Urinary bladder (tissue), 4 donors: ENCODE results near the gene BEST4. TPM values are rescaled to one million over a fixed set of nuclear protein-coding genes. Genes with fewer than 3 reads are reported as not detected.
"Not testable (repeated sequence)": the region's sequence is repeated elsewhere in the genome, so short reads cannot be mapped to it uniquely, and the experiment has no call there.

Source experiments
- DNase-seq: peaks from one replicate; pipeline ENCODE4 v3.0.0-alpha.2; 2015; ENCODE audit errors: extremely low spot score
- H3K27ac ChIP-seq: one replicate; pipeline ENCODE4 v1.5.1; 2013; ENCODE audit warnings: low read depth, mild to moderate bottlenecking, moderate library complexity
- H3K36me3 ChIP-seq: one replicate; pipeline ENCODE4 v1.6.1; 2013; ENCODE audit warnings: mild to moderate bottlenecking, moderate library complexity; ENCODE audit not compliant: insufficient read depth
- H3K4me1 ChIP-seq: one replicate; pipeline ENCODE4 v1.6.1; 2013; ENCODE audit warnings: mild to moderate bottlenecking, moderate library complexity; ENCODE audit not compliant: insufficient read depth
- H3K4me3 ChIP-seq: one replicate; pipeline ENCODE4 v1.5.1; 2013; ENCODE audit warnings: low read depth, low read length
- WGBS: extraction: QIAGEN DNeasy Blood & Tissue Kit; methylation state at CpG from one replicate; pipeline ENCODE4 v1.1.7; 2013; 5-methylcytosine and 5-hydroxymethylcytosine counted together
- polyA plus RNA-seq: library from polyadenylated mRNA; stranded (reverse); fragments of 200-250 nt; gene quantifications from one replicate; pipeline ENCODE4 v1.2.3, GENCODE V29; 2013
- total RNA-seq: library from RNA; depleted of rRNA; stranded (reverse); fragments of >200 nt; gene quantifications from one replicate; pipeline ENCODE4 v1.2.3, GENCODE V29; 2014
- donor health status: healthy with polysubstance abuse.
- donor health status: healthy.

Gene BEST4
- total and polyA plus RNA-seq, 2 donors, result 0.30 TPM; not detected in 1

GRCh38 chr1:44810762-44811105 lies 22.8 kb upstream of the BEST4 start:
- not testable (repeated sequence) for DNase-seq, H3K36me3 ChIP-seq, H3K4me3 ChIP-seq, H3K27ac ChIP-seq, H3K4me1 ChIP-seq
- WGBS, result 89% methylated on average over 4 of the region's 4 CpGs

DNA sequence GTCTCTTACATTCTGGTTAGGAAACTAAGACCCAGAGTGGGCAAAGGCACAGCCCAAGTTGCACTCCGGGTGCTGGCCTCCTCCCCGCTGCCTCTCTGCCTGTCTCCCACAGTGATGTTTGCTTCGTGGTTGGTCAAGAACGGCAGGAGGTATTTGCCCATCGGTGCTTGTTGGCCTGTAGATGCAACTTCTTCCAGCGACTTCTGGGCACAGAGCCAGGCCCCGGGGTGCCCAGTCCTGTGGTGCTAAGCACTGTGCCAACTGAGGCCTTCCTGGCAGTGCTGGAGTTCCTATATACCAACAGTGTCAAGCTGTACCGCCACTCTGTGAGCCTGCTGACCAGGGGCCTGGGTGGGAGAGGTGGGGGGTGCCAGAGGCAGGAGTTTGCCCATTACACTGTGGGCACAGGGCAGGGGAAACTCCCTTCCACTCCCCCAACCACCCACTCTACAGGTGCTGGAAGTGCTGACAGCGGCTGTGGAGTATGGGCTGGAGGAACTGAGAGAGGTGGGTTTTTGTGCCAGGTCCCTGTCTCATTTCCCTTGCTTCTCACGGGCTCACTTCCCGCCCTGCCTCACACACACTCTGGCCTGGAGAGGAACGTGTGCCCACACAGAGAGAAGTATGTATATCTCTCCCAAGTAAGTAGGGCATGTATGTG lies 22.3 kb upstream of the BEST4 start:
- Histone ChIP-seq H3K36me3 (no peaks in the 10 kb centered on the region), H3K4me3 (no peak overlapping the region), H3K27ac (peak overlapping the region; percentile 24), H3K4me1 (no peaks in the 10 kb centered on the region)
- DNase-seq, result no peak
- WGBS, result 52% methylated on average over 12 of the region's 12 CpGs

GRCh38 chr1:44808938-44809917 lies 21.3 kb upstream of the BEST4 start:
- Histone ChIP-seq H3K36me3 (no peaks in the 10 kb centered on the region), H3K27ac (peak overlapping the region; percentile 100), H3K4me3 (no peak overlapping the region), H3K4me1 (no peaks in the 10 kb centered on the region)
- DNase-seq, result no peak
- WGBS, result 28% methylated on average over 6 of the region's 6 CpGs

GRCh38 chr1:44808063-44808937 lies 20.3 kb upstream of the BEST4 start, which contains the start of gene BTBD19:
BTBD19 (plus strand) TSS chr1:44808523; CDS start chr1:44808821, 298 bp downstream.
- WGBS, result 16% methylated on average over 23 of the region's 23 CpGs

DNA sequence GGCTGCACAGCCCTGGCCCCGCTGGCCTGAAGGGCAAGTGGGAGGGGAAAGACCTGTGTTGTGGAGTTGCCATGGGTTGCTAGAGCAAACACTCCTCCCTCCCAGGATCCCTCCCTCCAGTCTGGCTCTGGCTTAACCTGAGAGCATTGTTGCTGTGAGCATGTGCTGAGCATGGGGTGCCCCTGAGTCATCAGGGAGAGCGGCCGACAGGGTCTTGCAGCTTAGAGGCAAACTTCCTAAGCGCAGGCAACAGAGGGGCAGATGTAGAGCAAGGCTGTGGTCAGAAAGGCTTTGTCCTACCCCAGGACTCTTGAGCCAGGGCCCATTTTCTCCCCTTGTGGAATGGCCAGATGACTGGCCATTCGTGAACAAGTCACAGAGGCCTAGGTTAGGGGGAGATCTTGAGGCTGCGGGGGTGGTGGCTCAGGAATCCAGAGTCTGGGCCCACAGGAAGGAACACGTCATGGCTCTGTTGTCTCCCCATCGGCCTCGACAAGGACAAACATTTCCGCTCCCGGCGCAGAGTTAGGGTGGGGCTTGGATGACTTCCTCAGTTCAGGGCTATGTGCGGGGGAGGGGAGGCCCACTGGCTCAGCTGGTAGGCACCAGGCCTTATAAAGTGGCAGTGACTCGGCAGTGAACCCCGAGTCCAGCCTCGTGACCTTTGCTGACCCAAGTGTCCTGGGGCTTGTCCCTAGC lies 19.5 kb upstream of the BEST4 start:
- Histone ChIP-seq H3K27ac (peak overlapping the region; percentile 100), H3K4me1 (no peaks in the 10 kb centered on the region), H3K4me3 (no peak overlapping the region), H3K36me3 (no peaks in the 10 kb centered on the region)
- WGBS, result 2% methylated on average over 16 of the region's 16 CpGs
- peak; percentile 93 for DNase-seq

More at GRCh38 chr1:44808063-44808937, 20.3 kb upstream of the BEST4 start, which contains the start of gene BTBD19:
- Histone ChIP-seq H3K27ac (peak within 1 kb of the TSS; percentile 100), H3K4me1 (no peaks in the 10 kb centered on the region), H3K4me3 (no peak within 1 kb of the TSS), H3K36me3 (no peaks in the 10 kb centered on the region)
- DNase-seq, result peak; percentile 83

DNA sequence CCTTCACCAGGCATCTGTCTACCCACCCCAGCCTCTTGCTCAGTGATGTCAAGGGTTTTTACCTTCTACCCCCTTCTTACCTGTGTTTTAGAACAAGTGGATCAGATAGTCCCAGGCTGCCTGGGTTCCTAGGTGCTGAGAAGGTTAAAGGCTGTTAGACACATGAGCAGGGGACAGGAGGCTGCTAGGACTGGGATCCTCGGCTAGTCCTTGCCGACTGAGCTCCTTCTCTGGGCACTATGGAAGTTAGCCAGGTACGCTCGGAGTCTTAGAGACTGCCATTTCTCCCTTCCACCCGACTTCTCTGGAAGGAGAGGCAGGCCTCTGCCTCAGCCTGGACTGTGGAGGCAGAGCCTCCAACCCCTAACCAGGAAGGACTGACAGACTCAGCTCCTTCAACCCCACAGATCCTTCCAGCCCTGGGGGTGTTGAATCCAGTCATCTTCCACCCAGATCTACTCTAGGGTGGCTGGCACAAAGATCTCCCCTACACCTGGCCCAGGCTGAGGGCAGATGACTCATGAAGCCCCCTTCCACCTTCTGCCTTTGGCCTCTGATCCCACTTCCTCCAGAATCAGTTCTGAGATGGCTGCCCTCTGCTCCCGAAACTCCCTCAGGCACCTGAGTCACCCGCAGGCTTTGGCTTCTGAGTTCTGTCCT lies 18.9 kb upstream of the BEST4 start, which contains the start of gene DYNLT4:
Gene DYNLT4, minus strand, starts transcription at position 648 of the 660 bp plus-strand sequence. CDS start 683 bp downstream, outside the sequence.
- H3K27ac ChIP-seq, result peak within 1 kb of the TSS; percentile 100
- no peak within 1 kb of the TSS for H3K4me3 ChIP-seq
- no peaks in the 10 kb centered on the region for H3K4me1 ChIP-seq
- DNase-seq, result no peak
- no peaks in the 10 kb centered on the region for H3K36me3 ChIP-seq
- 46% methylated on average over 7 of the region's 7 CpGs for WGBS

DNA sequence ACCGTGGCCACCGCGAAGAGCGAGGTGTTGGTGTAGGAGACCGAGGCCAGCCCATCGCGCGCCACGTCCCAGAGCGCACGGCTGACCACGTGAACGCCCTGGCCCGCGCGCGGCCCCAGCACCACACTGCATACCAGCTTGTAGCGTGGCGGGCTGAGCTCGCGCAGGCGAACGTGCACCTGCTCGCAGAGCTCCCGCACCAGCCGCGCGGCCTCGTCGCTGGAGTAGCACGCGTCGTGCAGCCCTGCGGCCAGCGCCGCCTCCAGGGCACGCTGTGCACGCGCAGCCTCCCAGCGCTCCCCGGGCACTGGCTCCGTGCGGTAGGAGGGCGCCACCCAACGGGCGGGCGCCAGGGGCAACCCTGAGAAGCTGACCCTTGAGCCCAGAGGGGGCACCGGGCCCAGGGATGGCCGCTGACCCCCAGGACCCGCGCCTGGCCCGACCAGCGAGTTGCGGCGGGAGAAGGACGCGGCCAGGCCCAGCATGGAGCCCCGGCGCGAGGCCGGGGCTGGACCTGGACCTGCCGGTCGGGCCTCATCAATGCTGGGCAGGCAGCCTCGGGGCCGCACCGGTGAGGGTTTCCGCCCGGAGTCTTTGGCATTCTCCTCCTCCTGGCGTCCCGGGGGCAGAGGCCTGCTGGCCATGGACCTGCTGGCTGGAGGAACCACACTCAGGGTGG lies 18.2 kb upstream of the BEST4 start:
- no peak overlapping the region for H3K4me3 ChIP-seq
- no peaks in the 10 kb centered on the region for H3K36me3 ChIP-seq
- 94% methylated on average over 70 of the region's 70 CpGs for WGBS
- H3K27ac ChIP-seq, result peak overlapping the region; percentile 100
- H3K4me1 ChIP-seq, result no peaks in the 10 kb centered on the region
- no peak for DNase-seq

DNA sequence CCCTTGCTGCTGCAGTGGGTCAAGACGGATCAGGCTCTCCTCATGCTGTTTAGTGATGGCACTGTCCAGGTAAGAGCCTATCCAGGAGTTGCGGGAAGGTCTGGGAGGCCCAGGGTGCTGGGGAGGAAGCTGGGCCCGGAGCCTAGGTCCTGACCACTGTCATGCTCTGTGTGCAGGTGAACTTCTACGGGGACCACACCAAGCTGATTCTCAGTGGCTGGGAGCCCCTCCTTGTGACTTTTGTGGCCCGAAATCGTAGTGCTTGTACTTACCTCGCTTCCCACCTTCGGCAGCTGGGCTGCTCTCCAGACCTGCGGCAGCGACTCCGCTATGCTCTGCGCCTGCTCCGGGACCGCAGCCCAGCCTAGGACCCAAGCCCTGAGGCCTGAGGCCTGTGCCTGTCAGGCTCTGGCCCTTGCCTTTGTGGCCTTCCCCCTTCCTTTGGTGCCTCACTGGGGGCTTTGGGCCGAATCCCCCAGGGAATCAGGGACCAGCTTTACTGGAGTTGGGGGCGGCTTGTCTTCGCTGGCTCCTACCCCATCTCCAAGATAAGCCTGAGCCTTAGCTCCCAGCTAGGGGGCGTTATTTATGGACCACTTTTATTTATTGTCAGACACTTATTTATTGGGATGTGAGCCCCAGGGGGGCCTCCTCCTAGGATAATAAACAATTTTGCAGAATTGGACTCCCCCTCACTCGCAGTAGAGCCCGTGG lies 17.5 kb upstream of the BEST4 start:
- no peaks in the 10 kb centered on the region for H3K36me3 ChIP-seq
- 92% methylated on average over 20 of the region's 20 CpGs for WGBS
- H3K27ac ChIP-seq, result no peak overlapping the region
- H3K4me3 ChIP-seq, result no peak overlapping the region
- no peak for DNase-seq
- H3K4me1 ChIP-seq, result no peaks in the 10 kb centered on the region

GRCh38 chr1:44803312-44804095 lies 15.5 kb upstream of the BEST4 start:
- Histone ChIP-seq H3K4me3 (no peak overlapping the region), H3K36me3 (no peaks in the 10 kb centered on the region), H3K27ac (no peak overlapping the region), H3K4me1 (no peaks in the 10 kb centered on the region)
- no peak for DNase-seq
- WGBS, result 89% methylated on average over 13 of the region's 13 CpGs

DNA sequence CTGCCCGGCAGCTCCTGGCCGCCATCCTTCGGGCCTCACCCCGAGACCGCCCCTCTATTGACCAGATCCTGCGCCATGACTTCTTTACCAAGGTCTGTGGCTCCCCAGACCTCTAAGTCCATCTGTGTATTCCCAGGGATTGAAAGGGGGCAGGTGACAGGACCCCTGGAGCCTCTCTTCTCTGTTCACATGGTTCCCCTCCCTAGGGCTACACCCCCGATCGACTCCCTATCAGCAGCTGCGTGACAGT lies 15.0 kb upstream of the BEST4 start:
- no peak overlapping the region for H3K27ac ChIP-seq
- DNase-seq, result no peak
- no peaks in the 10 kb centered on the region for H3K36me3 ChIP-seq
- no peak overlapping the region for H3K4me3 ChIP-seq
- no peaks in the 10 kb centered on the region for H3K4me1 ChIP-seq
- WGBS, result 93% methylated on average over 9 of the region's 9 CpGs
